CD4-positive, alpha-beta memory T cell (primary cell): ENCODE measurements around the gene BANF2. TPM values are rescaled to one million over a fixed set of nuclear protein-coding genes. Genes with fewer than 3 reads are reported as not detected.
"Not testable (repeated sequence)": the region's sequence is repeated elsewhere in the genome, so short reads cannot be mapped to it uniquely, and the experiment has no call there.

Experiments
- CTCF ChIA-PET: fragments of 350-600 bp; sonication (Branson Sonifier 250); formaldehyde crosslinking; loops from one replicate; lab custom pipeline; 2021; ENCODE audit warnings: inconsistent platforms; ENCODE audit not compliant: partially characterized antibody; lab: Charles Lee
- POLR2A ChIA-PET: fragments of 350-600 bp; sonication (Branson Sonifier 250); formaldehyde crosslinking; loops from one replicate; lab custom pipeline; 2021; ENCODE audit not compliant: partially characterized antibody; lab: Charles Lee
- DNase-seq, 5 donors: peaks; one replicate each; pipeline versions ENCODE4 v3.0.0 to v3.0.0-alpha.2; 2020 to 2022; ENCODE audit warnings: mixed read lengths in 1 of 5
- H3K27ac ChIP-seq: one replicate; pipeline ENCODE4 v1.7.0; 2013; ENCODE audit warnings: low read depth, low read length
- H3K27me3 ChIP-seq: 2 replicates; pipeline ENCODE4 v1.7.0; 2013; ENCODE audit warnings: mild to moderate bottlenecking, low read length, moderate library complexity; ENCODE audit not compliant: insufficient read depth
- H3K36me3 ChIP-seq: 2 replicates; pipeline ENCODE4 v1.7.0; 2013; ENCODE audit warnings: mild to moderate bottlenecking, low read length, moderate library complexity; ENCODE audit not compliant: insufficient read depth
- H3K4me1 ChIP-seq: 2 replicates; pipeline ENCODE4 v1.7.0; 2013; ENCODE audit warnings: mild to moderate bottlenecking, low read length, moderate library complexity; ENCODE audit not compliant: insufficient read depth
- H3K4me3 ChIP-seq, 2 donors: one replicate each; pipeline ENCODE4 v1.7.0; 2013; ENCODE audit warnings: low read length in 2 of 2, mild to moderate bottlenecking in 1 of 2
- H3K9me3 ChIP-seq, 2 donors: one replicate each; pipeline ENCODE4 v1.7.0; 2013; ENCODE audit warnings: low read length in 2 of 2, control low read depth in 1 of 2; ENCODE audit not compliant: control insufficient read depth in 1 of 2
- H3K27ac Mint-ChIP-seq, 7 donors: one replicate each; pipeline ENCODE4 v1.8.0; 2020 to 2021; ENCODE audit warnings: mixed read lengths in 7 of 7, mild to moderate bottlenecking in 6 of 7, inconsistent platforms in 3 of 7, moderate library complexity in 3 of 7
- H3K27me3 Mint-ChIP-seq, 2 donors: one replicate each; pipeline ENCODE4 v1.8.0; 2020 to 2021; ENCODE audit warnings: mixed read lengths in 2 of 2
- H3K36me3 Mint-ChIP-seq, 2 donors: one replicate each; pipeline ENCODE4 v1.8.0; 2020 to 2021; ENCODE audit warnings: mixed read lengths in 2 of 2, inconsistent platforms in 1 of 2, mild to moderate bottlenecking in 1 of 2
- H3K4me1 Mint-ChIP-seq, 4 donors: one replicate each; pipeline ENCODE4 v1.8.0; 2020 to 2021; ENCODE audit warnings: mixed read lengths in 4 of 4, mild to moderate bottlenecking in 1 of 4
- H3K4me3 Mint-ChIP-seq, 8 donors: one replicate each; pipeline ENCODE4 v1.8.0; 2020 to 2021; ENCODE audit warnings: mixed read lengths in 8 of 8, mild to moderate bottlenecking in 7 of 8, moderate library complexity in 6 of 8, inconsistent platforms in 3 of 8
- H3K9me3 Mint-ChIP-seq, 8 donors: one replicate each; pipeline ENCODE4 v1.8.0; 2020 to 2021; ENCODE audit warnings: mixed read lengths in 8 of 8, mild to moderate bottlenecking in 5 of 8, inconsistent platforms in 3 of 8, moderate library complexity in 1 of 8
- intact Hi-C: fragments of 100-400 bp; cut with micrococcal nuclease; formaldehyde crosslinking; loops from one replicate; pipeline ENCODE4 v1.15.1; 2023
- polyA plus RNA-seq, 2 donors: library from polyadenylated mRNA; unstranded; fragments of 300-500 nt; fragmentation: Illumina TruSeq; gene quantifications; one replicate each; pipeline ENCODE4 v1.2.3, GENCODE V29; 2021
- total RNA-seq, 2 experiments: library from RNA; stranded (reverse); gene quantifications; one replicate each; pipeline ENCODE4 v1.2.3, GENCODE V29; 2021

The BANF2 gene
- total and polyA plus RNA-seq, 4 experiments from 2014 or later: not detected

- Histone ChIP-seq H3K36me3 (no peaks in the 10 kb centered on the region), H3K4me1 (no peaks in the 10 kb centered on the region), H3K9me3 (no peaks in the 10 kb centered on the region), H3K27ac (no peak overlapping the region), H3K4me3 (no peak overlapping the region), H3K27me3 (no peaks in the 10 kb centered on the region)
- ChIA-PET POLR2A (no interaction called here), CTCF (interaction anchor here (2.4 kb wide), 1 partner anchor 18 kb away, joined by 9 read pairs; the partner anchor contains the start of gene RRBP1)
- intact Hi-C loops: no loop called here
- Mint-ChIP-seq H3K27ac (peak overlapping the region in 1 of 7 donors; percentile 36), H3K4me1 (no peaks in the 10 kb centered on the region), H3K4me3 (no peak overlapping the region), H3K36me3 (no peaks in the 10 kb centered on the region), H3K27me3 (peaks cover 1% of the 10 kb centered on the region in 2 donors), H3K9me3 (peaks cover 0 to 2% (median 0%) of the 10 kb centered on the region in 8 donors)
- no peak for DNase-seq
These were observed 871 bp downstream of the BANF2 start for GRCh38 chr20:17700637-17701036.

- H3K4me1 ChIP-seq: no peaks in the 10 kb centered on the region
- Mint-ChIP-seq H3K9me3 (no peaks in the 10 kb centered on the region), H3K4me3 (no peak overlapping the region), H3K4me1 (no peaks in the 10 kb centered on the region), H3K27me3 (no peaks in the 10 kb centered on the region), H3K27ac (peak overlapping the region in 1 of 7 donors; percentile 30), H3K36me3 (no peaks in the 10 kb centered on the region)
- intact Hi-C loops: no loop called here
- DNase-seq: no peak
- no peak overlapping the region for H3K4me3 ChIP-seq
- H3K36me3 ChIP-seq: no peaks in the 10 kb centered on the region
- no peaks in the 10 kb centered on the region for H3K9me3 ChIP-seq
- CTCF ChIA-PET: interaction anchor here (1.2 kb wide), 1 partner anchor 19 kb away, joined by 4 read pairs; the partner anchor contains the start of gene RRBP1
- H3K27me3 ChIP-seq: no peaks in the 10 kb centered on the region
- POLR2A ChIA-PET: no interaction called here
- H3K27ac ChIP-seq: no peak overlapping the region
These were observed 2.1 kb downstream of the BANF2 start for GRCh38 chr20:17701826-17702225.

GRCh38 chr20:17704589-17705317, 5.0 kb downstream of the BANF2 start:
- POLR2A ChIA-PET: no interaction called here

GRCh38 chr20:17705916-17706315, 6.2 kb downstream of the BANF2 start:
- Mint-ChIP-seq H3K27ac (no peak overlapping the region), H3K4me1 (no peaks in the 10 kb centered on the region), H3K4me3 (no peak overlapping the region), H3K9me3 (no peaks in the 10 kb centered on the region), H3K36me3 (no peaks in the 10 kb centered on the region), H3K27me3 (peaks cover 0 to 2% of the 10 kb centered on the region in 2 donors)
- H3K9me3 ChIP-seq: no peaks in the 10 kb centered on the region
- no peaks in the 10 kb centered on the region for H3K4me1 ChIP-seq
- H3K27me3 ChIP-seq: no peaks in the 10 kb centered on the region
- no peak overlapping the region for H3K27ac ChIP-seq
- POLR2A ChIA-PET: no interaction called here
- intact Hi-C loops: no loop called here
- H3K4me3 ChIP-seq: no peak overlapping the region
- H3K36me3 ChIP-seq: no peaks in the 10 kb centered on the region
- no peak for DNase-seq
- CTCF ChIA-PET: interaction anchor here (1.5 kb wide), 1 partner anchor 23 kb away, joined by 4 read pairs; the partner anchor contains the start of gene RRBP1

More at GRCh38 chr20:17704589-17705317, 5.0 kb downstream of the BANF2 start:
- no peaks in the 10 kb centered on the region for H3K36me3 ChIP-seq
- Mint-ChIP-seq H3K4me3 (peak overlapping the region in 1 of 8 donors; percentile 30), H3K27ac (no peak overlapping the region), H3K9me3 (no peaks in the 10 kb centered on the region), H3K27me3 (peaks cover 0 to 2% of the 10 kb centered on the region in 2 donors), H3K36me3 (no peaks in the 10 kb centered on the region), H3K4me1 (no peaks in the 10 kb centered on the region)
- no peaks in the 10 kb centered on the region for H3K9me3 ChIP-seq
- no peak overlapping the region for H3K4me3 ChIP-seq
- CTCF ChIA-PET: no interaction called here
- H3K4me1 ChIP-seq: no peaks in the 10 kb centered on the region
- no peak for DNase-seq
- intact Hi-C loops: no loop called here
- no peak overlapping the region for H3K27ac ChIP-seq
- no peaks in the 10 kb centered on the region for H3K27me3 ChIP-seq

GRCh38 chr20:17706632-17707031, 6.9 kb downstream of the BANF2 start:
- no peaks in the 10 kb centered on the region for H3K4me1 ChIP-seq
- ChIA-PET POLR2A (no interaction called here), CTCF (interaction anchor here (1.5 kb wide), 1 partner anchor 24 kb away, joined by 4 read pairs; the partner anchor contains the start of gene RRBP1)
- no peak overlapping the region for H3K4me3 ChIP-seq
- no peaks in the 10 kb centered on the region for H3K27me3 ChIP-seq
- no peak for DNase-seq
- no peak overlapping the region for H3K4me3 Mint-ChIP-seq
- H3K36me3 Mint-ChIP-seq: no peaks in the 10 kb centered on the region
- no peaks in the 10 kb centered on the region for H3K36me3 ChIP-seq
- H3K9me3 Mint-ChIP-seq: no peaks in the 10 kb centered on the region
- no peak overlapping the region for H3K27ac Mint-ChIP-seq
- intact Hi-C loops: no loop called here
- no peaks in the 10 kb centered on the region for H3K4me1 Mint-ChIP-seq
- H3K9me3 ChIP-seq: no peaks in the 10 kb centered on the region
- peaks cover 0 to 2% of the 10 kb centered on the region in 2 donors for H3K27me3 Mint-ChIP-seq
- H3K27ac ChIP-seq: no peak overlapping the region

- POLR2A ChIA-PET, CTCF ChIA-PET, H3K4me3 Mint-ChIP-seq: not testable (repeated sequence)
These were observed 8.2 kb downstream of the BANF2 start for GRCh38 chr20:17707951-17708350.

GRCh38 chr20:17708675-17709360, 9.1 kb downstream of the BANF2 start:
- H3K36me3 Mint-ChIP-seq: no peaks in the 10 kb centered on the region
- peaks cover 3 to 4% of the 10 kb centered on the region in 2 donors for H3K27me3 Mint-ChIP-seq
- DNase-seq: no peak
- no peaks in the 10 kb centered on the region for H3K9me3 ChIP-seq
- no peak overlapping the region for H3K4me3 ChIP-seq
- intact Hi-C loops: no loop called here
- ChIA-PET CTCF (no interaction called here), POLR2A (no interaction called here)
- H3K27ac ChIP-seq: no peak overlapping the region
- H3K4me1 Mint-ChIP-seq: no peaks in the 10 kb centered on the region
- no peaks in the 10 kb centered on the region for H3K27me3 ChIP-seq
- peak overlapping the region in 1 of 7 donors; percentile 67 for H3K27ac Mint-ChIP-seq
- no peaks in the 10 kb centered on the region for H3K9me3 Mint-ChIP-seq
- H3K4me3 Mint-ChIP-seq: no peak overlapping the region
- H3K36me3 ChIP-seq: no peaks in the 10 kb centered on the region
- no peaks in the 10 kb centered on the region for H3K4me1 ChIP-seq

More at GRCh38 chr20:17707951-17708350, 8.2 kb downstream of the BANF2 start:
- H3K9me3 Mint-ChIP-seq, H3K9me3 ChIP-seq, H3K4me1 Mint-ChIP-seq, H3K27ac ChIP-seq, H3K36me3 ChIP-seq, H3K4me3 ChIP-seq, H3K27ac Mint-ChIP-seq, H3K4me1 ChIP-seq, H3K27me3 ChIP-seq, H3K36me3 Mint-ChIP-seq, DNase-seq, H3K27me3 Mint-ChIP-seq, intact Hi-C loops: not testable (repeated sequence)
